ENCODE measurements around the gene GSG1.
A peak's percentile ranks its signal among the peaks of the same experiment; 100 is the strongest.

GSG1 gene

GRCh38 chr12:13102461-13103195 is 839 bp downstream of the GSG1 start:
- Histone ChIP-seq H3K27me3 (no peaks in the 10 kb centered on the region; the same call in 1 of the 2 replicates), H3K4me1 (peaks cover 8% of the 10 kb centered on the region), H3K9me3 (no peaks in the 10 kb centered on the region), H3K36me3 (no peaks in the 10 kb centered on the region), H3K4me3 (ENCODE audit: low read depth, low read length) (no peak overlapping the region)
- no peak for DNase-seq
- no peak for TF ChIP-seq CTCF (IDR thresholded peaks at IDR 0.05; ENCODE audit: low read depth, low read length)

- H3K27me3 ChIP-seq: no peaks in the 10 kb centered on the region
- peaks cover 8% of the 10 kb centered on the region for H3K4me1 ChIP-seq
- no peaks in the 10 kb centered on the region for H3K36me3 ChIP-seq
- DNase-seq: no peak
- no peak for TF ChIP-seq CTCF (IDR thresholded peaks at IDR 0.05; ENCODE audit: low read depth, low read length)
- peak overlapping the region; percentile 66 for H3K4me3 ChIP-seq (ENCODE audit: low read depth, low read length)
- no peaks in the 10 kb centered on the region for H3K9me3 ChIP-seq
These were observed 1.6 kb downstream of the GSG1 start for GRCh38 chr12:13101821-13102375.

GRCh38 chr12:13100882-13101769 is 2.3 kb downstream of the GSG1 start:
- H3K4me1 ChIP-seq: peaks cover 8% of the 10 kb centered on the region
- DNase-seq: peak; percentile 89
- TF ChIP-seq CTCF (IDR thresholded peaks at IDR 0.05; ENCODE audit: low read depth, low read length): no peak

GRCh38 chr12:13100605-13100881 is 2.9 kb downstream of the GSG1 start:
- Histone ChIP-seq H3K9me3 (no peaks in the 10 kb centered on the region), H3K36me3 (no peaks in the 10 kb centered on the region), H3K4me3 (ENCODE audit: low read depth, low read length) (peak overlapping the region; percentile 66), H3K27me3 (no peaks in the 10 kb centered on the region), H3K4me1 (peaks cover 8% of the 10 kb centered on the region)
- TF ChIP-seq CTCF (IDR thresholded peaks at IDR 0.05; ENCODE audit: low read depth, low read length): no peak
- DNase-seq: no peak

More at GRCh38 chr12:13100882-13101769, 2.3 kb downstream of the GSG1 start:
- Histone ChIP-seq H3K27me3 (no peaks in the 10 kb centered on the region), H3K4me3 (ENCODE audit: low read depth, low read length) (peak overlapping the region; percentile 66), H3K36me3 (no peaks in the 10 kb centered on the region), H3K9me3 (no peaks in the 10 kb centered on the region)

GRCh38 chr12:13099844-13100604 is 3.4 kb downstream of the GSG1 start:
- Histone ChIP-seq H3K36me3 (no peaks in the 10 kb centered on the region), H3K27me3 (no peaks in the 10 kb centered on the region), H3K9me3 (no peaks in the 10 kb centered on the region), H3K4me3 (ENCODE audit: low read depth, low read length) (peak overlapping the region; percentile 66), H3K4me1 (peaks cover 8% of the 10 kb centered on the region)
- no peak for TF ChIP-seq CTCF (IDR thresholded peaks at IDR 0.05; ENCODE audit: low read depth, low read length)
- DNase-seq: no peak
